ENCODE results near the gene SMIM20.
"Not testable (repeated sequence)": the region's sequence is repeated elsewhere in the genome, so short reads cannot be mapped to it uniquely, and the experiment has no call there.

SMIM20 gene

DNA sequence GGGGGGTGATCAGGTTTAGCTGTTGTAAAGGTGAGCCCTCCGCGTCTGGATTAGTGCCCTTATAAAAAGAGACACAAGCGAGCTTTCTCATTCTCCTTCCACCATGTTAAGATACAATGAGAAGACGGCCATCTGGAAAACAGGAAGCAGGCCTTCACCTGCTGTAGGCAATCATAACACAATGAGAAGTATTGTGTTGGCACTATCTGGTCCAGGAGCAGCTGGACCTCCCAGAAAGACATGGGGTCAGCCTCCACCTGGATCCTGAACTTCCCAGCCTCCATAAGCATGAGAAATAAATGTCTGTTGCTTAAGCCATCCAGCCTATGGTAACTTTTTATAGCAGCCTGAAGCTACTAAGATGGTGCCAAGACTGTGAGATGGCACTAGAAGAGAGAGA lies 8.6 kb upstream of the SMIM20 start:
- no peaks in the 10 kb centered on the region for H4K20me1 ChIP-seq (ENCODE audit: insufficient read depth, low read length)
- no peak overlapping the region for H3K9ac ChIP-seq (ENCODE audit: low read length)
- H3K27me3 ChIP-seq (replicated peaks; ENCODE audit: insufficient read depth, low read length) = no peaks in the 10 kb centered on the region
- no peak overlapping the region for H2AFZ ChIP-seq (ENCODE audit: low read length)
- H3K9me3 ChIP-seq (replicated peaks; ENCODE audit: insufficient read depth, low read length) = no peaks in the 10 kb centered on the region
- TF ChIP-seq EZH2 (optimal IDR thresholded peaks at IDR 0.05; ENCODE audit: low read depth, low read length) = no peak
- TF ChIP-seq, protein P1, sequence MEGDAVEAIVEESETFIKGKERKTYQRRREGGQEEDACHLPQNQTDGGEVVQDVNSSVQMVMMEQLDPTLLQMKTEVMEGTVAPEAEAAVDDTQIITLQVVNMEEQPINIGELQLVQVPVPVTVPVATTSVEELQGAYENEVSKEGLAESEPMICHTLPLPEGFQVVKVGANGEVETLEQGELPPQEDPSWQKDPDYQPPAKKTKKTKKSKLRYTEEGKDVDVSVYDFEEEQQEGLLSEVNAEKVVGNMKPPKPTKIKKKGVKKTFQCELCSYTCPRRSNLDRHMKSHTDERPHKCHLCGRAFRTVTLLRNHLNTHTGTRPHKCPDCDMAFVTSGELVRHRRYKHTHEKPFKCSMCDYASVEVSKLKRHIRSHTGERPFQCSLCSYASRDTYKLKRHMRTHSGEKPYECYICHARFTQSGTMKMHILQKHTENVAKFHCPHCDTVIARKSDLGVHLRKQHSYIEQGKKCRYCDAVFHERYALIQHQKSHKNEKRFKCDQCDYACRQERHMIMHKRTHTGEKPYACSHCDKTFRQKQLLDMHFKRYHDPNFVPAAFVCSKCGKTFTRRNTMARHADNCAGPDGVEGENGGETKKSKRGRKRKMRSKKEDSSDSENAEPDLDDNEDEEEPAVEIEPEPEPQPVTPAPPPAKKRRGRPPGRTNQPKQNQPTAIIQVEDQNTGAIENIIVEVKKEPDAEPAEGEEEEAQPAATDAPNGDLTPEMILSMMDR (IDR thresholded peaks at IDR 0.05; ENCODE audit: low read length) = no peak
- TF ChIP-seq EZH2phosphoT487 (IDR thresholded peaks at IDR 0.05; ENCODE audit: low read length) = no peak
- no peaks in the 10 kb centered on the region for H3K79me2 ChIP-seq (ENCODE audit: low read length)
- no peak overlapping the region for H3K4me2 ChIP-seq (ENCODE audit: low read depth, low read length)
- H3K9me2 ChIP-seq (replicated peaks; ENCODE audit: insufficient read depth, low read length) = no peaks in the 10 kb centered on the region
- DNase-seq = no peak
- H3K36me3 ChIP-seq (replicated peaks; ENCODE audit: insufficient read depth, low read length) = no peaks in the 10 kb centered on the region
- no peak overlapping the region for H3K27ac ChIP-seq (ENCODE audit: low read length)
- no peak overlapping the region for H3K4me3 ChIP-seq (ENCODE audit: low read length)
- no peaks in the 10 kb centered on the region for H3F3A ChIP-seq (ENCODE audit: insufficient read depth, low read length)
- no peaks in the 10 kb centered on the region for H3K4me1 ChIP-seq (ENCODE audit: low read length)

DNA sequence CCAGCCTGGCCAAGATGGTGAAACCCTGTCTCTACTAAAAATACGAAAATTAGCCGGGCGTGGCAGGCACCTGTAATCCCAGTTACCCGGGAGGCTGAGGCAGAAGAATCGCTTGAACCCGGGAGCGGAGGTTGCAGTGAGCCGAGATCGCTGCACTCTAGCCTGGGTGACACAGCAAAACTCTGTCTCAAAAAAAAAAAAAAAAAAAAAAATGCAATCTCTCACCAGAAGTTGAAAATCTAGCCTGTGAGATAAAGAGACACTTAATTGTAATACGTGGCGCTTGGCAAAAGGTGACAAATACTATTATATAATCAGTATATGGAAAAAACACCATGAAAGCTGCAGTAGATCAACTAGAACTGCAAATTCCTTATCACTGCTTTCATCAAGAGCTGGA lies 7.9 kb upstream of the SMIM20 start:
- H3K27me3 ChIP-seq (replicated peaks; ENCODE audit: insufficient read depth, low read length); H3K9me2 ChIP-seq (replicated peaks; ENCODE audit: insufficient read depth, low read length); H3K4me3 ChIP-seq (ENCODE audit: low read length); H3K4me2 ChIP-seq (ENCODE audit: low read depth, low read length); H3K4me1 ChIP-seq (ENCODE audit: low read length); H3K36me3 ChIP-seq (replicated peaks; ENCODE audit: insufficient read depth, low read length); DNase-seq; H2AFZ ChIP-seq (ENCODE audit: low read length); H3F3A ChIP-seq (ENCODE audit: insufficient read depth, low read length); H3K79me2 ChIP-seq (ENCODE audit: low read length); H4K20me1 ChIP-seq (ENCODE audit: insufficient read depth, low read length); H3K9me3 ChIP-seq (replicated peaks; ENCODE audit: insufficient read depth, low read length); H3K9ac ChIP-seq (ENCODE audit: low read length); H3K27ac ChIP-seq (ENCODE audit: low read length): not testable (repeated sequence)

DNA sequence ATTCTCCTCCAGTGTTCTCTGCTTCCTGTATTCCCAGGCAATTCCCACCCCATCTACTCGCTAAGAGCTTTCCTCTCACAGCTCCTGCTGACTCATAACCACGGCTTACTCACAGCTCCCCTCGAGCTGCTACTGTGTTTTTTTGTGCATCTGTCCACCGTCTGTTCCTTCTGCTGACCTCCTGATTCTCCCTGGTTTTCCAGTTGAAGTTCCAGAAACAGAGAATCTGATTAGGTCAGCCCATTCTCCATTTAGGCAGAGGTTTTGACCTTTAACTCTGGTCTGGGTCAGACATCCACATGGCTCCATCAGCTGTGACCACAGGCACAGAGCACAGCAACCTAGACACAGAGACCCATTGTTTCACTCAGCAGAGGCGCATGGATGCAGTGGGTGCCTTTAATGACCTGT lies 5.5 kb upstream of the SMIM20 start:
- Histone ChIP-seq H3K36me3 (replicated peaks; ENCODE audit: insufficient read depth, low read length) (no peaks in the 10 kb centered on the region), H3K9ac (ENCODE audit: low read length) (no peak overlapping the region), H3K27me3 (replicated peaks; ENCODE audit: insufficient read depth, low read length) (no peaks in the 10 kb centered on the region), H4K20me1 (ENCODE audit: insufficient read depth, low read length) (no peaks in the 10 kb centered on the region), H2AFZ (ENCODE audit: low read length) (no peak overlapping the region), H3K9me2 (replicated peaks; ENCODE audit: insufficient read depth, low read length) (no peaks in the 10 kb centered on the region), H3K79me2 (ENCODE audit: low read length) (no peaks in the 10 kb centered on the region), H3K4me3 (ENCODE audit: low read length) (no peak overlapping the region), H3K9me3 (replicated peaks; ENCODE audit: insufficient read depth, low read length) (no peaks in the 10 kb centered on the region), H3K27ac (ENCODE audit: low read length) (no peak overlapping the region), H3F3A (ENCODE audit: insufficient read depth, low read length) (no peaks in the 10 kb centered on the region), H3K4me2 (ENCODE audit: low read depth, low read length) (no peak overlapping the region), H3K4me1 (ENCODE audit: low read length) (peaks cover 4% of the 10 kb centered on the region; the same call in 1 of the 2 replicates)
- DNase-seq = no peak
- TF ChIP-seq, protein P1 (IDR thresholded peaks at IDR 0.05; ENCODE audit: low read length) = no peak
- TF ChIP-seq EZH2phosphoT487 (IDR thresholded peaks at IDR 0.05; ENCODE audit: low read length) = no peak
- no peak for TF ChIP-seq EZH2 (optimal IDR thresholded peaks at IDR 0.05; ENCODE audit: low read depth, low read length)

DNA sequence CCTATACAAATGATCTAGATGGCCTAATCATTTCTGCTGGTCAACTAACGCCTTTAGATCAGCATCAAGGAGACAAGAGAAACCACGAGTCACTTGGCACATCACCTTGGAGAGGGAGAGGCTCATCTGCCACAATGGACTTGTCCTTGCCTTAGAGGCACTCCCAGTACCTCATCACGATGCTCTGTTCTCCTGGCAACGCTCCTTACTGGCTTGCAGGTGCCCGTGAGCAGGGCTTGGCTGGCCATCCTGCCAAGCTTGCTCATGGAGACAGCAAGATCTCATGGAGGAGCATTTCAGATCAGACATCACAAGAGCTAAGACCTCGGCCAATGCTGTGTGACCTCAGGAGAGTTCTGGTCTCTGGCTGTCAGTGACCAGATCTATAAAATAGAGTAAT lies 2.7 kb upstream of the SMIM20 start:
- Histone ChIP-seq H3K27ac (ENCODE audit: low read length) (no peak overlapping the region), H3K9me3 (replicated peaks; ENCODE audit: insufficient read depth, low read length) (no peaks in the 10 kb centered on the region), H3K4me2 (ENCODE audit: low read depth, low read length) (no peak overlapping the region), H3F3A (ENCODE audit: insufficient read depth, low read length) (peaks cover 4% of the 10 kb centered on the region; the same call in 1 of the 2 replicates), H4K20me1 (ENCODE audit: insufficient read depth, low read length) (no peaks in the 10 kb centered on the region), H3K27me3 (replicated peaks; ENCODE audit: insufficient read depth, low read length) (no peaks in the 10 kb centered on the region), H3K36me3 (replicated peaks; ENCODE audit: insufficient read depth, low read length) (no peaks in the 10 kb centered on the region), H3K9me2 (replicated peaks; ENCODE audit: insufficient read depth, low read length) (no peaks in the 10 kb centered on the region), H3K4me3 (ENCODE audit: low read length) (no peak overlapping the region), H2AFZ (ENCODE audit: low read length) (no peak overlapping the region), H3K4me1 (ENCODE audit: low read length) (peaks cover 11% of the 10 kb centered on the region; the same call in 1 of the 2 replicates), H3K79me2 (ENCODE audit: low read length) (no peaks in the 10 kb centered on the region), H3K9ac (ENCODE audit: low read length) (no peak overlapping the region)
- TF ChIP-seq EZH2phosphoT487 (IDR thresholded peaks at IDR 0.05; ENCODE audit: low read length) = no peak
- TF ChIP-seq, protein P1 (IDR thresholded peaks at IDR 0.05; ENCODE audit: low read length) = no peak
- no peak for TF ChIP-seq EZH2 (optimal IDR thresholded peaks at IDR 0.05; ENCODE audit: low read depth, low read length)
- DNase-seq = no peak

All from MM.1S (cell line).